Measurements from ENCODE around the gene ST3GAL3. TPM values are rescaled to one million over a fixed set of nuclear protein-coding genes. Genes with fewer than 3 reads are reported as not detected.

The ST3GAL3 gene
- total RNA-seq, 1 experiment from 2014 or later, result 20.0 TPM

DNA sequence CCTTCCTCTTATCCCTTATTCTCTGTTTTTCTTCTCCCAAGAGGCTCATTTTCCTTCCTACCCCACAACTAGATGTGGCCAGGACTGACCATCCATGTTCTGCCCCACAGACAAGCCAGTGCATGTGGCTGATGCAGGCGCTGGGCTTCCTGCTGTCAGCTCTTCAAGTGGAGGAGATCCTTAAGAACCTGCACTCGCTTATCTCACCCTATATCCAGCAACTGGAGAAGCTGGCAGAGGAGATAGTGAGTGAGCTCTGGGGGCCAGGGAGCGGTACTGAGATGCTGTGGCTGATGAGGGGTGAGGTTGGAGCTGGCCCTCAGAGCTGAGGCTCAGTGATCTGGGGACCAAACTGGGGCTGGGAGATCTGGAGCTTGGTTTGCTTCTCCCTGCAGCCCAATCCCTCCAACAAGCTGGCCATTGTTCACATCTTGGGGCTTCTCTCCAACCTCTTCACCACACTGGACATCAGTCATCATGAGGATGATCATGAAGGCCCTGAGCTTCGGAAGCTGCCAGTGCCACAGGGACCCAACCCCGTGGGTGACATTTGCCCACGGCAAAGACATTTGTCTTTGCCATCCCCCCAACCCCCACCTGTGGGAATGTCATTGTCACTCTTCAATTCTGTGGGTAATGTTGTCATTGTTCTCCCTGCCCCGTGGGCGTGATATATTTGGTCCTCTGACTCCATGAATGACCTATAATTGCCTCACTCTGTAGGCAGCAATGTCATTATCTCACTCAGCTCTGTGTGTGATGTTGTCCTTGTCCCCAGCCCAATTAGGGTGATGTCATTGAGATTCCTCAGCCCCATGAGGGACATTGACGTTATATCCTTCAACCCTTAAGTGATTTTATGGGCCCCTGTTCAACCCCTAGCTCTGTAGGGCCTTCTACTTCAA is 251.3 kb downstream of the ST3GAL3 start:
- no peaks in the 10 kb centered on the region for H3K27me3 Mint-ChIP-seq (ENCODE audit: unreplicated experiment)

DNA sequence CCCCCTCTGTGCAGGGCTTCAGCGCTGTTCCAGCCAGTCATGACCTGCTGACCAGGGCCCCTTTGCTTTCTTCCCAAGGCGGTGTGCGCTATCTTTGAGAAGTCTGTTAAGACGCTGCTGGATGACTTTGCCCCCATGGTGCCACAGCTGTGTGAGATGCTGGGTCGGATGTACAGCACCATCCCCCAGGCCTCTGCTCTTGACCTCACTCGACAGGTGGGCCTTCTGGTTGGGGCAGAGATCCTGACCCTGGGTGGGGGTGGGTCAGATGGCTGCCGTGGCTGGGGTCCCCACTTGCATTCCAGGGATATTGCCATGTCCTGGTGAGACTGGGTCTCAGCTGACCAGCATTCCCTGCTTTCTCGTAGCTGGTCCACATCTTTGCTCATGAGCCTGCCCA is 253.5 kb downstream of the ST3GAL3 start:
- H3K9me3 Mint-ChIP-seq (ENCODE audit: low read depth, unreplicated experiment), result no peaks in the 10 kb centered on the region
- H3K36me3 Mint-ChIP-seq (ENCODE audit: insufficient read depth, unreplicated experiment), result no peaks in the 10 kb centered on the region
- no peak for DNase-seq
- H3K4me3 Mint-ChIP-seq (ENCODE audit: low read depth, unreplicated experiment), result no peak overlapping the region
- no TSS peak for BruUV-seq (replicated peaks)
- H3K4me1 Mint-ChIP-seq (ENCODE audit: low read depth, unreplicated experiment), result no peaks in the 10 kb centered on the region
- TF ChIP-seq, protein P1, sequence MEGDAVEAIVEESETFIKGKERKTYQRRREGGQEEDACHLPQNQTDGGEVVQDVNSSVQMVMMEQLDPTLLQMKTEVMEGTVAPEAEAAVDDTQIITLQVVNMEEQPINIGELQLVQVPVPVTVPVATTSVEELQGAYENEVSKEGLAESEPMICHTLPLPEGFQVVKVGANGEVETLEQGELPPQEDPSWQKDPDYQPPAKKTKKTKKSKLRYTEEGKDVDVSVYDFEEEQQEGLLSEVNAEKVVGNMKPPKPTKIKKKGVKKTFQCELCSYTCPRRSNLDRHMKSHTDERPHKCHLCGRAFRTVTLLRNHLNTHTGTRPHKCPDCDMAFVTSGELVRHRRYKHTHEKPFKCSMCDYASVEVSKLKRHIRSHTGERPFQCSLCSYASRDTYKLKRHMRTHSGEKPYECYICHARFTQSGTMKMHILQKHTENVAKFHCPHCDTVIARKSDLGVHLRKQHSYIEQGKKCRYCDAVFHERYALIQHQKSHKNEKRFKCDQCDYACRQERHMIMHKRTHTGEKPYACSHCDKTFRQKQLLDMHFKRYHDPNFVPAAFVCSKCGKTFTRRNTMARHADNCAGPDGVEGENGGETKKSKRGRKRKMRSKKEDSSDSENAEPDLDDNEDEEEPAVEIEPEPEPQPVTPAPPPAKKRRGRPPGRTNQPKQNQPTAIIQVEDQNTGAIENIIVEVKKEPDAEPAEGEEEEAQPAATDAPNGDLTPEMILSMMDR (IDR thresholded peaks at IDR 0.05; ENCODE audit: unreplicated experiment), result no peak
- CTCF ChIA-PET, result no interaction called here
- H3K27me3 Mint-ChIP-seq (ENCODE audit: unreplicated experiment), result no peaks in the 10 kb centered on the region
- H3K27ac Mint-ChIP-seq (ENCODE audit: unreplicated experiment), result no peak overlapping the region
- intact Hi-C loops (cut with micrococcal nuclease; ENCODE audit: unreplicated experiment), result no loop called here

More for the DNA sequence above, 251.3 kb downstream of the ST3GAL3 start:
- intact Hi-C loops (cut with micrococcal nuclease; ENCODE audit: unreplicated experiment), result no loop called here
- no peaks in the 10 kb centered on the region for H3K36me3 Mint-ChIP-seq (ENCODE audit: insufficient read depth, unreplicated experiment)
- no TSS peak for BruUV-seq (replicated peaks)
- no peaks in the 10 kb centered on the region for H3K4me1 Mint-ChIP-seq (ENCODE audit: low read depth, unreplicated experiment)
- H3K9me3 Mint-ChIP-seq (ENCODE audit: low read depth, unreplicated experiment), result no peaks in the 10 kb centered on the region
- CTCF ChIA-PET, result no interaction called here
- H3K4me3 Mint-ChIP-seq (ENCODE audit: low read depth, unreplicated experiment), result no peak overlapping the region
- TF ChIP-seq, protein P1 (IDR thresholded peaks at IDR 0.05; ENCODE audit: unreplicated experiment), result no peak
- H3K27ac Mint-ChIP-seq (ENCODE audit: unreplicated experiment), result no peak overlapping the region
- DNase-seq, result no peak

DNA sequence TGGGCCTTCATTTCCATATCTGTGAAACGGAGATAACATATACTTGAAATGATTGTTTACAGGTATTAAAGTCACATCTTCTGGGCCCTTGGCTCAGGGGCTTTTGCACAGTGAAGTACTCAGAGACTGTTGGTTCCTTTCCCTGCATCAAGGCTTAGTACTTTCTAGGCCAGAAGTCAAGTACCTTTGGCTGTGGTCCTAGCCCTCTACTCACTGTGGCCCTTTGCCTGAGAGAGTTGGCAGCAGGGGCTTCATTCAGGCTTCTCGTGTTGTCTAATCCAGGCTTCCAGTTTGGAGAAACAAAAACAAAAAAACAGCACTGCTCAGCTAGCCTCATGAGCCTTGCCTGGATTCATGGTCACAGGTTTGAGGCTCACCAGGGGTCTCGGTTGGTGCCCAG is 254.4 kb downstream of the ST3GAL3 start:
- DNase-seq, result no peak
- TF ChIP-seq, protein P1 (IDR thresholded peaks at IDR 0.05; ENCODE audit: unreplicated experiment), result no peak
- CTCF ChIA-PET, result no interaction called here
- intact Hi-C loops (cut with micrococcal nuclease; ENCODE audit: unreplicated experiment), result no loop called here
- Mint-ChIP-seq H3K4me1 (ENCODE audit: low read depth, unreplicated experiment) (no peaks in the 10 kb centered on the region), H3K9me3 (ENCODE audit: low read depth, unreplicated experiment) (no peaks in the 10 kb centered on the region), H3K27me3 (ENCODE audit: unreplicated experiment) (no peaks in the 10 kb centered on the region), H3K4me3 (ENCODE audit: low read depth, unreplicated experiment) (no peak overlapping the region), H3K36me3 (ENCODE audit: insufficient read depth, unreplicated experiment) (no peaks in the 10 kb centered on the region), H3K27ac (ENCODE audit: unreplicated experiment) (no peak overlapping the region)
- no TSS peak for BruUV-seq (replicated peaks)

DNA sequence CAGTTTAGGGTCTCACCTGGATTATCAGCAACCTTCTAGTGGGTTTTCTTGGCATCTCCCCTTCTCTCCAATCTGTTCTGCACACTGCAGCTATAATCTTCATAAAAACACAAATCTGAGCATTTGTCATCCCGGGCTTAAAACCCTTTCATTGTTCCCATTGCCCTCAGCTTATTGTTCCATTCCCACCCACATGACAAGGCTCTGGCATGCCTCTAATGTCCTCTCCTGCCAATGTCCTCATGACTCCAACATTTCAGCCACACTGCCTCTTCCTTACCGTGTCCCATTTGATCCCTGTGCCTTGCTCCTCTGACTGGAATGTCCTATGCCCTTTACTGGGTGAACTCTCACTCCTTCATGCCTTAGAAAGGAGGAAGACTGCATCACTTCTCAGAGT is 255.0 kb downstream of the ST3GAL3 start:
- TF ChIP-seq, protein P1 (IDR thresholded peaks at IDR 0.05; ENCODE audit: unreplicated experiment), result no peak
- H3K36me3 Mint-ChIP-seq (ENCODE audit: insufficient read depth, unreplicated experiment), result no peaks in the 10 kb centered on the region
- H3K27me3 Mint-ChIP-seq (ENCODE audit: unreplicated experiment), result no peaks in the 10 kb centered on the region
- no peak overlapping the region for H3K27ac Mint-ChIP-seq (ENCODE audit: unreplicated experiment)
- no TSS peak for BruUV-seq (replicated peaks)
- CTCF ChIA-PET, result no interaction called here
- no peaks in the 10 kb centered on the region for H3K4me1 Mint-ChIP-seq (ENCODE audit: low read depth, unreplicated experiment)
- no peaks in the 10 kb centered on the region for H3K9me3 Mint-ChIP-seq (ENCODE audit: low read depth, unreplicated experiment)
- no peak overlapping the region for H3K4me3 Mint-ChIP-seq (ENCODE audit: low read depth, unreplicated experiment)
- intact Hi-C loops (cut with micrococcal nuclease; ENCODE audit: unreplicated experiment), result no loop called here
- DNase-seq, result no peak
